Measurements from ENCODE around the gene TES. TPM values are rescaled to one million over a fixed set of nuclear protein-coding genes. Genes with fewer than 3 reads are reported as not detected.

Gene TES
- total and polyA plus RNA-seq, 11 donors = 10.3 to 66.9 (median 22.8) TPM

DNA sequence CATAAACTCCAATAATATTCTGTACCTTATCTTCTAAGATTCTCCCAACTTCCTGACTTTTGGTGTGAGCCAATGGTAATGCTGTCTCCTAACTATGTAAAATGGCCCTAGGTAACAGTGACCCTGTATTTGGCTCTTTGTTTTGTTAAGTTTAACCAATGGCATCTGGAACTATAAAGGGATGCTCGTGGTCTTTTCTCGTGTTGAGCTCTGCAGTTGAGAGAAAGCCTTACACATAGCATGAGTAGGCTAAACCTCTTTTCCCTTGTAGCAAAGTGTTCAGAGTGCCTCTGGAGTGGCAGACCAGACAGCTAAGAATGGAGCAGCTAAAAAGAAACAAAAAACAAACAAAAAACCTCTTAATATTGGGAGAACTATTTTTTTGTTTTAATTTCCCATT lies 5.2 kb downstream of the TES start:
- peaks cover 0 to 84% (median 47%) of the 10 kb centered on the region in 12 donors for H3K4me1 ChIP-seq
- H3K36me3 ChIP-seq = no peaks in the 10 kb centered on the region
- DNase-seq (no peak), ATAC-seq (no peak)
- TF ChIP-seq CTCF (IDR thresholded peaks at IDR 0.05) (no peak), POLR2A (IDR thresholded peaks at IDR 0.05) (no peak)
- H3K4me3 ChIP-seq = no peak overlapping the region
- no peaks in the 10 kb centered on the region for H3K9me3 ChIP-seq
- H3K27ac ChIP-seq = peak overlapping the region in 3 of 12 donors; percentile 4 to 97 (median 94)
- 62 to 92% (median 71%) methylated on average over 2 of the region's 2 CpGs for WGBS, 4 donors
- no peaks in the 10 kb centered on the region for H3K27me3 ChIP-seq
- intact Hi-C loops (cut with DNase I) = no loop called here

GRCh38 chr7:116216956-116217571 lies 6.7 kb downstream of the TES start:
- ATAC-seq = no peak
- peak overlapping the region in 1 of 12 donors; percentile 86 for H3K27ac ChIP-seq

DNA sequence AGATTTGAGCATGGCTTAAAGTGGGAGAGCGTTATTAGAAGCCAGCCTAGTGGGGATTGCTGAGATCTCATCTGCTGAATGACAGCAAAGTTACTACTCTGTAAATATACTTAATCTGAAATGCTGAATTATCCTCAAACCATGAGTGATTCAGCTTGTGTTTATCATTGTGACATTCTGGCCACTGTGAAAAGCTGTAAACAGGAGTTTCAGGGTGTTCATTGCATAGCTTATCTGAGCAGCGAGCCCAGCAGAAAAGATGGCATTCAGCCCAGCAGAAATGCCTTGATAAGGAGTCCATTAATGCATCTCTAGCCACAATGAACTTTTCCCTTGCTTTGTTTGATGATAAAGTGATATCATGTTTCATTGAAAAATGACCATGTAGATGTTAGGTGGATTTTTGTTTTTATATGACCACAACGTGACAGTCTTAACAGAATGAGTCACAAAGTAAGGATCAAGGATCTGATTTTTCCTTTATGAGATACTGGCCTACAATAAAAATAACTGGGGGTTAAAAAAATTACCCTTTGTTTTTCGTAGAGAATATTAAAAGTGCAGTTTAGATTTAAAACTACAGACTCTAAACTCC lies 7.8 kb downstream of the TES start:
- peaks cover 0 to 82% (median 36%) of the 10 kb centered on the region in 12 donors for H3K4me1 ChIP-seq
- H3K27ac ChIP-seq = peak overlapping the region in 3 of 12 donors; percentile 23 to 86 (median 38)
- peak in 1 of 5 donors; percentile 32 for DNase-seq
- no peaks in the 10 kb centered on the region for H3K36me3 ChIP-seq
- intact Hi-C loops (cut with DNase I) = no loop called here
- ATAC-seq = peak in 1 of 4 donors; percentile 47
- 44 to 55% (median 47%) methylated on average over 4 of the region's 4 CpGs for WGBS, 4 donors
- TF ChIP-seq CTCF (IDR thresholded peaks at IDR 0.05) (no peak), POLR2A (IDR thresholded peaks at IDR 0.05) (no peak)
- no peaks in the 10 kb centered on the region for H3K27me3 ChIP-seq
- no peak overlapping the region for H3K4me3 ChIP-seq
- H3K9me3 ChIP-seq = no peaks in the 10 kb centered on the region

More at GRCh38 chr7:116216956-116217571, 6.7 kb downstream of the TES start:
- H3K9me3 ChIP-seq = no peaks in the 10 kb centered on the region
- no peaks in the 10 kb centered on the region for H3K27me3 ChIP-seq
- intact Hi-C loops (cut with DNase I) = no loop called here
- H3K4me1 ChIP-seq = peaks cover 0 to 83% (median 41%) of the 10 kb centered on the region in 12 donors
- WGBS, 4 donors = 77 to 92% (median 89%) methylated on average over 3 of the region's 3 CpGs
- TF ChIP-seq CTCF (IDR thresholded peaks at IDR 0.05) (no peak), POLR2A (IDR thresholded peaks at IDR 0.05) (no peak)
- no peaks in the 10 kb centered on the region for H3K36me3 ChIP-seq
- no peak for DNase-seq
- H3K4me3 ChIP-seq = no peak overlapping the region

- no peak for ATAC-seq
- peak overlapping the region in 1 of 12 donors; percentile 86 for H3K27ac ChIP-seq
- no peaks in the 10 kb centered on the region for H3K27me3 ChIP-seq
- H3K36me3 ChIP-seq = no peaks in the 10 kb centered on the region
- no peak for TF ChIP-seq CTCF (IDR thresholded peaks at IDR 0.05)
- no peak for TF ChIP-seq POLR2A (IDR thresholded peaks at IDR 0.05)
- peaks cover 0 to 82% (median 33%) of the 10 kb centered on the region in 12 donors for H3K4me1 ChIP-seq
- DNase-seq = no peak
- H3K4me3 ChIP-seq = no peak overlapping the region
- 0 to 57% (median 0%) methylated on average over 1 of the region's 1 CpG; no CpG with 5 or more reads in 1 of the 4 donors for WGBS, 4 donors
- H3K9me3 ChIP-seq = no peaks in the 10 kb centered on the region
- intact Hi-C loops (cut with DNase I) = no loop called here
These were observed 8.4 kb downstream of the TES start for GRCh38 chr7:116218747-116219146.

Measured in heart left ventricle (tissue), 16 donors.